ENCODE results near the gene YDJC.
"Not testable (repeated sequence)": the region's sequence is repeated elsewhere in the genome, so short reads cannot be mapped to it uniquely, and the experiment has no call there.

YDJC gene

DNA sequence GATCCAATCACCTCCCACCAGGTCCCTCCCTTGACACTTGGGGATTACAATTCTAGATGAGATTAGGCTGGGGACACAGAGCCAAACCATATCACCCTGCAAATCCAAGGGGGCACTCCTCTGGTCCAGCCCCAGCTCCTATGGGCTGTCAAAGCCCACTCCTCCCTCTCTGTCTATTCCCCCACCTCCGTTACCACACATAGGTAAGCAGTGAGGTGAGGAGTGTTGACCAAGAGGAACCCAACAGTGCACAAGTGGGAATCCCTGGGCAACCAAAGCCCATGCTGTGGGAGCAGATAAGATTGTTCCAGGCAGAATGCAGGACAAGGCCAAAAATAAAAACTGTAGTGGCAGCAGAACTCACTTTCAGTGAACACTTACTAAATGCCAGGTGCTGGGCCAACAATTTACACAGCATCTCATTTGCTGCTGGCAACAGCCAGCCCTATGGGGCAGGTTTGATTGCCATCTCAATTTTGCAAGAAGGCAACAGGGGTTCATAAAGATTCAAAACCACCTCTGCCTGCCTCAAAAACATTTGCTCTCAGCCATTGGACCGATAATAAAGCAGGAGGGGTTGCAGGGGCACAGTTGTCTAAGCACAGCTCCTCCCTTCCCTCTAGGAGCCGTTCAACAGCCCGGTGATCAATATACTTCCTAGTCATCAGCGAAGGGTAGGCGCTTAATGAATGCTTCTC is 21.1 kb upstream of the YDJC start:
- TF ChIP-seq, protein P1, sequence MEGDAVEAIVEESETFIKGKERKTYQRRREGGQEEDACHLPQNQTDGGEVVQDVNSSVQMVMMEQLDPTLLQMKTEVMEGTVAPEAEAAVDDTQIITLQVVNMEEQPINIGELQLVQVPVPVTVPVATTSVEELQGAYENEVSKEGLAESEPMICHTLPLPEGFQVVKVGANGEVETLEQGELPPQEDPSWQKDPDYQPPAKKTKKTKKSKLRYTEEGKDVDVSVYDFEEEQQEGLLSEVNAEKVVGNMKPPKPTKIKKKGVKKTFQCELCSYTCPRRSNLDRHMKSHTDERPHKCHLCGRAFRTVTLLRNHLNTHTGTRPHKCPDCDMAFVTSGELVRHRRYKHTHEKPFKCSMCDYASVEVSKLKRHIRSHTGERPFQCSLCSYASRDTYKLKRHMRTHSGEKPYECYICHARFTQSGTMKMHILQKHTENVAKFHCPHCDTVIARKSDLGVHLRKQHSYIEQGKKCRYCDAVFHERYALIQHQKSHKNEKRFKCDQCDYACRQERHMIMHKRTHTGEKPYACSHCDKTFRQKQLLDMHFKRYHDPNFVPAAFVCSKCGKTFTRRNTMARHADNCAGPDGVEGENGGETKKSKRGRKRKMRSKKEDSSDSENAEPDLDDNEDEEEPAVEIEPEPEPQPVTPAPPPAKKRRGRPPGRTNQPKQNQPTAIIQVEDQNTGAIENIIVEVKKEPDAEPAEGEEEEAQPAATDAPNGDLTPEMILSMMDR (IDR thresholded peaks at IDR 0.05; ENCODE audit: insufficient read depth, missing control alignments): no peak
- FAIRE-seq (no peak), DNase-seq (ENCODE audit: insufficient read length, low spot score) (no peak)

DNA sequence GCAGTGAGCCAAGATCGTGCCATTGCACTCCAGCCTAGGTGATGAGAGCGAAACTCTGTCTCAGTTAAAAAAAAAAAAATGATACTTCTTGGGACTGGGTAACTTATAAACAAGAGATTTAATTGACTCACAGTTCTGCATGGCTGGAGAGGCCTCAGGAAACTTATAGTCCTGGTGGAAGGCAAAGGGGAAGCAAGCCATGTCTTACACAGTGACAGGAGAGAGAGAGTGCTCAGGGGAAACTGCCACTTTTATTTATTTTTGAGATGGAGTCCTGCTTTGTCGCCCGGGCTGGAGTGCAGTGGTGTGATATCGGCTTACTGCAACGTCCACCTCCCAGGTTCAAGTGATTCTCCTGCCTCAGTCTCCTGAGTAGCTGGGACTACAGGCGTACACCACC is 20.5 kb upstream of the YDJC start:
- TF ChIP-seq, protein P1 (IDR thresholded peaks at IDR 0.05; ENCODE audit: insufficient read depth, missing control alignments): no peak
- FAIRE-seq (no peak), DNase-seq (ENCODE audit: insufficient read length, low spot score) (no peak)

DNA sequence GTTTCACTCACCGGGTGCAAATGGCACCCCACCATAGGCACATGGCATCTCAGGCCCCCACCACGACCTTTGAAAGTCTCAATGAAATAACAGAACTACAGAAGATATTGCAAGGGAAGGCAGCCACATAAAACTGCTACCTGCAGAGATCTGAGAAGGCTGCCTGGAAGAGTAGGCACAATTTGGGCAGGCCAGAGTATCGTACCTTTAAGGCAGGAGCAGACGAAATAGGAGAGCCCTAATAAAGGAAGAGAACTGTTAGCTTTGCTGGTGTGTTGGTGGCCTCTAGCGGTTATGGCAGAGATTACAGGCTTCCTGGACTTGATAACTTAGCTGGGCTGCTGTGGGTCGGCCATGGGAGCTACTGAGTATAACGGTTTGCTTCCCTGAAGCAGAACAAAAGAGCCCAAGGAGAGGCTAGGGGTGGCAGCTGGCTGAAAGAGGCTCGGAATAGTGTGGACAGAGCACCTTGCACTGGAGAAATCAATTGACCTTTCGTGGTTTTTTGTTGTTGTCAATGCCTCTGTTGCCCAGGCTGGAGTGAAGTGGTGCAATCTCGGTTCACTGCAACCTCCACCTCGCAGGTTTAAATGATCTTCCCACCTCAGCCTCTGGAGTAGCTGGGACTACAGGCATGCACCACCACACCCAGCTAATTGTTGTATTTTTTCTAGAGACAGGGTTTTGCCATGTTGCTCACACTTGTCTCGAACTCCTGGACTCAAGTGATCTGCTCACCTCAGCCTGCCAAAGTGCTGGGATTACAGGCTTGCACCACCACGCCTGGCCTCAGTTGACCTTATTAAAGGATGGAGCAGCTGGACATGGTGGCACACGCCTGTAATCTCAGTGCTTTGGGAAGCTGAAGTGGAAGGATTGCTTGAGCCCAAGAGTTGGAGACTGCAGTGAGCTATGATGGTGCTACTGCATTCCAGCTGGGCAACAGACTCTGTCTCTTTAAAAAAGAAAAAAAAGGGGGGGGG is 17.1 kb upstream of the YDJC start:
- FAIRE-seq (no peak), DNase-seq (ENCODE audit: insufficient read length, low spot score) (peak; percentile 84)
- TF ChIP-seq, protein P1 (IDR thresholded peaks at IDR 0.05; ENCODE audit: insufficient read depth, missing control alignments): peak; percentile 91

DNA sequence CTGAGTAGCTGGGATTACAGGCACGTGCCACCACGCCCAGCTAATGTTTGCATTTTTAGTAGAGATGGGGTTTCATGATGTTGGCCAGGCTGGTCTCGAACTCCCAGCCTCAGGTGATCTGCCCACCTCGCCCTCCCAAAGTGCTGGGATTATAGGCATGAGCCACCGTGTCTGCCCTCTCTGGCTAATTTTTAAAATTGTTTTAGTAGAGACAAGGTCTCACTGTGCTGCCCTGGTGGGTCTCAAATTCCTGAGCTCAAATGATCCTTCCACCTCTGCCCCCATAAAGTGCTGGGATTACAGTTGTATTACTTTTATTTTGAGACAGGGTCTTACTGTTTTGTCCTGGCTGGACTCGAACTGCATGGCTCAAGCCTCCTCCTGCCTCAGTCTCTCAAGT is 15.7 kb upstream of the YDJC start:
- DNase-seq (ENCODE audit: insufficient read length, low spot score); FAIRE-seq: not testable (repeated sequence)

DNA sequence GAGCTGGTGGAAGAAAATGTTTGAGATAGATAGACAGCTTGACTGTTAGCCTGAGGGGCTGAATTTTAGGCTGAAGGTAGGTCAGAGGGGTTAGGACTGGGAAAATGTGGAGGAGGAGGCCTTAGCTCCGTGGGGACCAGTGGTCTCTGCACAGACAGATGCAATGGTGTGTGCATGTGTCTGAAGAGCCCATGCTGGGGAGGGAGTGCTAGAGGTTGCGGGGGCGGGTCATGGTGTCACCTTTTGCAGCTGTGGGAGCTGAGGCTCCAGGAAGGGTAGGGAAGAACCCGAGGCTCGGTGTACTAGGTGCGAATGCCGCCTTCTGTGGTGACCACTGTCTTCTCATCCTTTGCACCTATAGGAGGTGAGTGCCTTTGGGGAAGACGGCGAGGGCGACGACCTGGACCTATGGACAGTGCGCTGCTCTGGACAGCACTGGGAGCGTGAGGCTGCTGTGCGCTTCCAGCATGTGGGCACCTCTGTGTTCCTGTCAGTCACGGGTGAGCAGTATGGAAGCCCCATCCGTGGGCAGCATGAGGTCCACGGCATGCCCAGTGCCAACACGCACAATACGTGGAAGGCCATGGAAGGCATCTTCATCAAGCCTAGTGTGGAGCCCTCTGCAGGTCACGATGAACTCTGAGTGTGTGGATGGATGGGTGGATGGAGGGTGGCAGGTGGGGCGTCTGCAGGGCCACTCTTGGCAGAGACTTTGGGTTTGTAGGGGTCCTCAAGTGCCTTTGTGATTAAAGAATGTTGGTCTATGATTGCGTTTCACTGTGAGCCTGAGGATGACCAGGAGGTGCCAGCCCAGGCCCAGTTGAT is 13.9 kb upstream of the YDJC start:
- FAIRE-seq (no peak), DNase-seq (ENCODE audit: insufficient read length, low spot score) (no peak)
- TF ChIP-seq, protein P1 (IDR thresholded peaks at IDR 0.05; ENCODE audit: insufficient read depth, missing control alignments): peak; percentile 12

DNA sequence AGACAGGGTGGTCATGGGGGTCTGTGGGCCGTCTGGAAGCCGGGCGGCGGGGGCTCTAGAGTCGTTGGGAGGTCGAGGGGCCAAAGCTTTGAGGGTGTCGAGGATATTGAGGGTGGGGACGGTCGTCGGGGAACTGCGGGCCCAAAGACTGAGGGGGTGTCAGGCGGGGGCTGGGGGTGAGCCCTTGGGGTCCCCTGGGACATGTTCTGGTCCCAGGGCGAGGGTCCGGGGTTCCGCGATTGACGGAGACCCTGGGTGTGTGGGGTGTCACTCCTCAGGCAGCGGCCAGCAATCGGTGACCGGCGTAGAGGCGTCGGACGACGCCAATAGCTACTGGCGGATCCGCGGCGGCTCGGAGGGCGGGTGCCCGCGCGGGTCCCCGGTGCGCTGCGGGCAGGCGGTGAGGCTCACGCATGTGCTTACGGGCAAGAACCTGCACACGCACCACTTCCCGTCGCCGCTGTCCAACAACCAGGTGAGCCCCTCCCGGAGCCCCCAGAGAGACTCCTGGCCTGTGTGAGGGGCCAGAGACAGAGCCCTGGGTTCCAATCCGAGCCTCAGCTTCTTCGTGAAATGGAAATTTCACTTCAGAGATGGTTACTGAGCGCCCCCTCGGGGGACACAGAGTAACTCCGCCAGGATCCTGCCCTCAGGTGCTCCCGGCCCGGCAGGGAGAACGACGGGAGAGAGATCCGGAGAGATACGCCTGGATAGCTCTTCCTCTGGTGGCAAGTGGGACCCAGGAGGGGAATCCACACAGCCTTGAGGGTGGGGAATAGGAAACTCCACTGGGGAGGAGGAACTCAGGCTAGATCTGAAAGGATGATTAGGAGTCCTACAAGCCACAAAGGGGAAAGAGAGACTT is 13.0 kb upstream of the YDJC start:
- TF ChIP-seq, protein P1 (IDR thresholded peaks at IDR 0.05; ENCODE audit: insufficient read depth, missing control alignments): peak; percentile 54
- no peak for DNase-seq (ENCODE audit: insufficient read length, low spot score)
- FAIRE-seq: no peak

Measured in D721Med (cell line).